ENCODE results near the gene MYH2. TPM values are rescaled to one million over a fixed set of nuclear protein-coding genes. Genes with fewer than 3 reads are reported as not detected.
A peak's percentile ranks its signal among the peaks of the same experiment; 100 is the strongest.

Gene MYH2
- total and polyA plus RNA-seq, 2 of the 13 experiments (the other 11 are each of a cell fraction or from before 2014, with no cell fraction given), result not detected

DNA sequence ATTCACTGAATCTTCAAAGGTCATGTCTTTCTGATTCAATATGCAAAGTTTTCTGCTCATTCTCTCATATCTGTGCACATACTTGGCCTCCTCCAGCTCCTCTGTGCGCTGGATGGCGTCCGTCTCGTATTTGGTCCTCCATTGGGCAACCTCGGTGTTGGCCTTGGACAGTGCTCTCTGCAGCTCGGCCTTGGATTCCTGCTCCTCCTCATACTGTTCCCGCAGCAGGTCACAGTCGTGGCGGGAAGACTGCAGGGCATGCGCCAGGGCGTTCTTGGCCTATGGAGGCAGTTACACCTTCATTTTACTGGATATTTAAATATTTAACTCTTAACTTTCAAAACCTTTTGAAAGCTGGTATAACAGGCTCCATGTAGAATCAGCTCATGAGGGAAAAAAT, 22.9 kb downstream of the MYH2 start (continued):
- TF ChIP-seq ZNF180 (CRISPR knock-in tag; IDR thresholded peaks at IDR 0.05; ENCODE audit: borderline replicate concordance, low read depth) (no peak), SIX4 (CRISPR knock-in tag; IDR thresholded peaks at IDR 0.05) (no peak), THYN1 (CRISPR knock-in tag; IDR thresholded peaks at IDR 0.05; ENCODE audit: borderline replicate concordance, low read depth) (no peak), TEAD2 (CRISPR knock-in tag; IDR thresholded peaks at IDR 0.05) (no peak), BRCA1 (CRISPR knock-in tag; IDR thresholded peaks at IDR 0.05) (no peak), ZC3H13 (CRISPR knock-in tag; IDR thresholded peaks at IDR 0.05) (no peak), ZNF567 (CRISPR knock-in tag; IDR thresholded peaks at IDR 0.05; ENCODE audit: borderline replicate concordance) (no peak), NFE2 (CRISPR knock-in tag; IDR thresholded peaks at IDR 0.05) (no peak), ZNF343 (CRISPR knock-in tag; IDR thresholded peaks at IDR 0.05) (no peak), POGZ (CRISPR knock-in tag; IDR thresholded peaks at IDR 0.05) (0 out of 2 replicates have a peak, but pooled peaks have one; percentile 28), CEBPB (IDR thresholded peaks at IDR 0.05; ENCODE audit: borderline replicate concordance, low read depth, low read length) (peak; percentile 60), YY1 (IDR thresholded peaks at IDR 0.05; ENCODE audit: insufficient read depth, insufficient replicate concordance, low read depth, low read length) (peak; percentile 13)
- TF ChIP-seq, protein P1, sequence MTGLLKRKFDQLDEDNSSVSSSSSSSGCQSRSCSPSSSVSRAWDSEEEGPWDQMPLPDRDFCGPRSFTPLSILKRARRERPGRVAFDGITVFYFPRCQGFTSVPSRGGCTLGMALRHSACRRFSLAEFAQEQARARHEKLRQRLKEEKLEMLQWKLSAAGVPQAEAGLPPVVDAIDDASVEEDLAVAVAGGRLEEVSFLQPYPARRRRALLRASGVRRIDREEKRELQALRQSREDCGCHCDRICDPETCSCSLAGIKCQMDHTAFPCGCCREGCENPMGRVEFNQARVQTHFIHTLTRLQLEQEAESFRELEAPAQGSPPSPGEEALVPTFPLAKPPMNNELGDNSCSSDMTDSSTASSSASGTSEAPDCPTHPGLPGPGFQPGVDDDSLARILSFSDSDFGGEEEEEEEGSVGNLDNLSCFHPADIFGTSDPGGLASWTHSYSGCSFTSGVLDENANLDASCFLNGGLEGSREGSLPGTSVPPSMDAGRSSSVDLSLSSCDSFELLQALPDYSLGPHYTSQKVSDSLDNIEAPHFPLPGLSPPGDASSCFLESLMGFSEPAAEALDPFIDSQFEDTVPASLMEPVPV (CRISPR knock-in tag; IDR thresholded peaks at IDR 0.05), result no peak
- TF ChIP-seq, protein P2, sequence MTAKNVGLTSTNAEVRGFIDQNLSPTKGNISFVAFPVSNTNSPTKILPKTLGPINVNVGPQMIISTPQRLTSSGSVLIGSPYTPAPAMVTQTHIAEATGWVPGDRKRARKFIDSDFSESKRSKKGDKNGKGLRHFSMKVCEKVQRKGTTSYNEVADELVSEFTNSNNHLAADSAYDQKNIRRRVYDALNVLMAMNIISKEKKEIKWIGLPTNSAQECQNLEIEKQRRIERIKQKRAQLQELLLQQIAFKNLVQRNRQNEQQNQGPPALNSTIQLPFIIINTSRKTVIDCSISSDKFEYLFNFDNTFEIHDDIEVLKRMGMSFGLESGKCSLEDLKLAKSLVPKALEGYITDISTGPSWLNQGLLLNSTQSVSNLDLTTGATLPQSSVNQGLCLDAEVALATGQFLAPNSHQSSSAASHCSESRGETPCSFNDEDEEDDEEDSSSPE (CRISPR knock-in tag; IDR thresholded peaks at IDR 0.05), result peak; percentile 86
- TF ChIP-seq, protein P3, sequence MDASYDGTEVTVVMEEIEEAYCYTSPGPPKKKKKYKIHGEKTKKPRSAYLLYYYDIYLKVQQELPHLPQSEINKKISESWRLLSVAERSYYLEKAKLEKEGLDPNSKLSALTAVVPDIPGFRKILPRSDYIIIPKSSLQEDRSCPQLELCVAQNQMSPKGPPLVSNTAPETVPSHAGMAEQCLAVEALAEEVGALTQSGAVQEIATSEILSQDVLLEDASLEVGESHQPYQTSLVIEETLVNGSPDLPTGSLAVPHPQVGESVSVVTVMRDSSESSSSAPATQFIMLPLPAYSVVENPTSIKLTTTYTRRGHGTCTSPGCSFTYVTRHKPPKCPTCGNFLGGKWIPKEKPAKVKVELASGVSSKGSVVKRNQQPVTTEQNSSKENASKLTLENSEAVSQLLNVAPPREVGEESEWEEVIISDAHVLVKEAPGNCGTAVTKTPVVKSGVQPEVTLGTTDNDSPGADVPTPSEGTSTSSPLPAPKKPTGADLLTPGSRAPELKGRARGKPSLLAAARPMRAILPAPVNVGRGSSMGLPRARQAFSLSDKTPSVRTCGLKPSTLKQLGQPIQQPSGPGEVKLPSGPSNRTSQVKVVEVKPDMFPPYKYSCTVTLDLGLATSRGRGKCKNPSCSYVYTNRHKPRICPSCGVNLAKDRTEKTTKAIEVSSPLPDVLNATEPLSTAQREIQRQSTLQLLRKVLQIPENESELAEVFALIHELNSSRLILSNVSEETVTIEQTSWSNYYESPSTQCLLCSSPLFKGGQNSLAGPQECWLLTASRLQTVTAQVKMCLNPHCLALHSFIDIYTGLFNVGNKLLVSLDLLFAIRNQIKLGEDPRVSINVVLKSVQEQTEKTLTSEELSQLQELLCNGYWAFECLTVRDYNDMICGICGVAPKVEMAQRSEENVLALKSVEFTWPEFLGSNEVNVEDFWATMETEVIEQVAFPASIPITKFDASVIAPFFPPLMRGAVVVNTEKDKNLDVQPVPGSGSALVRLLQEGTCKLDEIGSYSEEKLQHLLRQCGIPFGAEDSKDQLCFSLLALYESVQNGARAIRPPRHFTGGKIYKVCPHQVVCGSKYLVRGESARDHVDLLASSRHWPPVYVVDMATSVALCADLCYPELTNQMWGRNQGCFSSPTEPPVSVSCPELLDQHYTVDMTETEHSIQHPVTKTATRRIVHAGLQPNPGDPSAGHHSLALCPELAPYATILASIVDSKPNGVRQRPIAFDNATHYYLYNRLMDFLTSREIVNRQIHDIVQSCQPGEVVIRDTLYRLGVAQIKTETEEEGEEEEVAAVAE (CRISPR knock-in tag; IDR thresholded peaks at IDR 0.05; ENCODE audit: borderline replicate concordance), result no peak
- TF ChIP-seq, protein P4, sequence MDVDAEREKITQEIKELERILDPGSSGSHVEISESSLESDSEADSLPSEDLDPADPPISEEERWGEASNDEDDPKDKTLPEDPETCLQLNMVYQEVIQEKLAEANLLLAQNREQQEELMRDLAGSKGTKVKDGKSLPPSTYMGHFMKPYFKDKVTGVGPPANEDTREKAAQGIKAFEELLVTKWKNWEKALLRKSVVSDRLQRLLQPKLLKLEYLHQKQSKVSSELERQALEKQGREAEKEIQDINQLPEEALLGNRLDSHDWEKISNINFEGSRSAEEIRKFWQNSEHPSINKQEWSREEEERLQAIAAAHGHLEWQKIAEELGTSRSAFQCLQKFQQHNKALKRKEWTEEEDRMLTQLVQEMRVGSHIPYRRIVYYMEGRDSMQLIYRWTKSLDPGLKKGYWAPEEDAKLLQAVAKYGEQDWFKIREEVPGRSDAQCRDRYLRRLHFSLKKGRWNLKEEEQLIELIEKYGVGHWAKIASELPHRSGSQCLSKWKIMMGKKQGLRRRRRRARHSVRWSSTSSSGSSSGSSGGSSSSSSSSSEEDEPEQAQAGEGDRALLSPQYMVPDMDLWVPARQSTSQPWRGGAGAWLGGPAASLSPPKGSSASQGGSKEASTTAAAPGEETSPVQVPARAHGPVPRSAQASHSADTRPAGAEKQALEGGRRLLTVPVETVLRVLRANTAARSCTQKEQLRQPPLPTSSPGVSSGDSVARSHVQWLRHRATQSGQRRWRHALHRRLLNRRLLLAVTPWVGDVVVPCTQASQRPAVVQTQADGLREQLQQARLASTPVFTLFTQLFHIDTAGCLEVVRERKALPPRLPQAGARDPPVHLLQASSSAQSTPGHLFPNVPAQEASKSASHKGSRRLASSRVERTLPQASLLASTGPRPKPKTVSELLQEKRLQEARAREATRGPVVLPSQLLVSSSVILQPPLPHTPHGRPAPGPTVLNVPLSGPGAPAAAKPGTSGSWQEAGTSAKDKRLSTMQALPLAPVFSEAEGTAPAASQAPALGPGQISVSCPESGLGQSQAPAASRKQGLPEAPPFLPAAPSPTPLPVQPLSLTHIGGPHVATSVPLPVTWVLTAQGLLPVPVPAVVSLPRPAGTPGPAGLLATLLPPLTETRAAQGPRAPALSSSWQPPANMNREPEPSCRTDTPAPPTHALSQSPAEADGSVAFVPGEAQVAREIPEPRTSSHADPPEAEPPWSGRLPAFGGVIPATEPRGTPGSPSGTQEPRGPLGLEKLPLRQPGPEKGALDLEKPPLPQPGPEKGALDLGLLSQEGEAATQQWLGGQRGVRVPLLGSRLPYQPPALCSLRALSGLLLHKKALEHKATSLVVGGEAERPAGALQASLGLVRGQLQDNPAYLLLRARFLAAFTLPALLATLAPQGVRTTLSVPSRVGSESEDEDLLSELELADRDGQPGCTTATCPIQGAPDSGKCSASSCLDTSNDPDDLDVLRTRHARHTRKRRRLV (CRISPR knock-in tag; IDR thresholded peaks at IDR 0.05), result no peak
- TF ChIP-seq, protein P5, sequence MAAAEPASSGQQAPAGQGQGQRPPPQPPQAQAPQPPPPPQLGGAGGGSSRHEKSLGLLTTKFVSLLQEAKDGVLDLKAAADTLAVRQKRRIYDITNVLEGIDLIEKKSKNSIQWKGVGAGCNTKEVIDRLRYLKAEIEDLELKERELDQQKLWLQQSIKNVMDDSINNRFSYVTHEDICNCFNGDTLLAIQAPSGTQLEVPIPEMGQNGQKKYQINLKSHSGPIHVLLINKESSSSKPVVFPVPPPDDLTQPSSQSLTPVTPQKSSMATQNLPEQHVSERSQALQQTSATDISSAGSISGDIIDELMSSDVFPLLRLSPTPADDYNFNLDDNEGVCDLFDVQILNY (CRISPR knock-in tag; conservative IDR thresholded peaks at IDR 0.05), result 0 out of 2 replicates have a peak, but pooled peaks have one; percentile 49

Data from HepG2 (cell line).